Right ventricle myocardium inferior (tissue), 1 donor: ENCODE measurements around the gene GIN1. TPM values are rescaled to one million over a fixed set of nuclear protein-coding genes. Genes with fewer than 3 reads are reported as not detected.
"Not testable (repeated sequence)": the region's sequence is repeated elsewhere in the genome, so short reads cannot be mapped to it uniquely, and the experiment has no call there.

Experiments
- ATAC-seq: fragments of 200-7000 bp; cut with Tn5 transposase; one replicate; pipeline ENCODE4 v1.9.1; 2020; ENCODE audit warnings: mild to moderate bottlenecking, moderate library complexity
- DNase-seq: peaks from one replicate; pipeline ENCODE4 v3.0.0; 2021; ENCODE audit errors: missing footprints
- intact Hi-C: fragments of 100-400 bp; cut with DNase I; formaldehyde crosslinking; loops from one replicate; pipeline ENCODE4 v1.11.0; 2022
- total RNA-seq: library from RNA; stranded (reverse); fragmentation: NEBNext Ultra II Directional; extraction: Animal tissue kit (Norgen Biotek cat#: 25700); gene quantifications from one replicate; pipeline ENCODE4 v1.2.1, GENCODE V29; 2021
- donor health status: DM: no; HTN: yes; CAD: no; lungs with severe emphysema.

The GIN1 gene
- total RNA-seq, 1 donor from 2014 or later = 17.1 TPM

DNA sequence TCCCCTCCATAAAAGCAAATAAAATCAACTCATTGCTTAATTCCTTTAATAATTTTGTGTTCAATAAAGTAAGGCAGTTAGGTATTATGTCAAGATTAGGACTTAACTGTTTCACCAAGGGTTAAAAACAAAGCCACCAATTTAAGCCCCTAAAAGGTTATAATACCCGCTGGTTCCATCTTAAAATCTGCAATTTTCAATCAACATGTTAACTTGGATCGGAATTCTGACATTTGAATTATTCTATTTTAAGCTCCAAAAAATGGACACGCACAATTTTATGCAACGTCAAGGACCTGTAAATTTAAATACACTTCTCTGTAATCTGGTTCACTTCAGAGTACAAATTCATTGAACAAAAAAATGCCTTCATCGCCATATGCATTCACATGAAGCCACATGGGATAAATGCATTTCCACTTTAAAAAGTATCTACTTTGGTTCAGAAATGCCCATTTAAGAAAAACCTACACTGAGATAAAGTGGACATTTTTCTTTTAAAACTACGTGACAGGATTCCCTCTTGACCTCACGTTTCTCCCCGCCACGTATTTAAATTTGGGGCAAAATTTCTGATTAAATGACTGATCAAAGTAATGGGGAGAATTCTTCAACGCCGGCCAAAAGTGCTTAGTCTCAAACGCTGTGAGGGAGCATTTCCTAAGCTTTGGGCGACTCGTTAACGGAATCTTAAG, 721 bp downstream of the GIN1 start:
- no peak for ATAC-seq
- no peak for DNase-seq
- intact Hi-C loops = no loop called here

DNA sequence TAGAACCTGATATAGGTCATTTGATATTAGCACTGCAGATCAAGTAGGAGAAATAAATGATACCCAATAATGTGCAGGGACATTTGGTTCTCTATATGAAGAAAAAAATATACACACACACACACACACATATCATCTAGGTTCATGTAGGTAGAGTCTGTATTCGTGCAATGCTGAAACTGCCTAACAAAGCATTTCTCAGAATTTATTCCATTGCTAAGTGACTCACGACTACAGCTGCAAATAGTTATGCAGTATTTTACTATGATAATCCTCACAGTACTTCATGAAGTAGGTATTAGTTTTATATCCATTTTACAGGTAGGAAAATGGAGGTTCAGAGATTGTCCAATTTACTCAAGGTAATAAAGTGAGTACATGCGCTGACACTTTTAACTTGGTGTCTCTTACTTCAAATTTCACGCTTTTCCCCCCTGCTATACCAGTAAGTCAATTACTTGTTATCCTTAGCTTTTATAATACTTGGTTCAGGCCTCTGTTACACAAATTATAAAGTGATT, 2.4 kb downstream of the GIN1 start:
- no peak for DNase-seq
- ATAC-seq = no peak
- intact Hi-C loops = no loop called here

DNA sequence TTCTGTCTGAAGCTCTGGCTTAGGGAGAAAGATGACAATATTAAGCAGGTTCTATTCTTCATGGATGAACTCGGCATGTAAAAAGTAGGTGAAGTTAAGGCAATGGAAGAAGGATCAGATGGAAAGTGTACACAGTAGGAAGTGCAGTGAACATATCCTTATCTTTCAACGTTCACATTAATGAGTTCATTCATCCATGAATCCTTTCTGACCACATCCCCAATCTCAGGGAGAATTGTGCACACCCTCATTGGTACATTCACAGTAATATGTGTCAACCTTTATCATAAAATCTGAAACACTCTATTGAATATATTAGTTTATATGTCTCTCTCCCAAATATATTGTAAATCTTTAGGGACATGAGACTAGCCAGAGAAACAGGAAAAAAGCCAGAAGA, 5.5 kb downstream of the GIN1 start:
- no peak for ATAC-seq

DNA sequence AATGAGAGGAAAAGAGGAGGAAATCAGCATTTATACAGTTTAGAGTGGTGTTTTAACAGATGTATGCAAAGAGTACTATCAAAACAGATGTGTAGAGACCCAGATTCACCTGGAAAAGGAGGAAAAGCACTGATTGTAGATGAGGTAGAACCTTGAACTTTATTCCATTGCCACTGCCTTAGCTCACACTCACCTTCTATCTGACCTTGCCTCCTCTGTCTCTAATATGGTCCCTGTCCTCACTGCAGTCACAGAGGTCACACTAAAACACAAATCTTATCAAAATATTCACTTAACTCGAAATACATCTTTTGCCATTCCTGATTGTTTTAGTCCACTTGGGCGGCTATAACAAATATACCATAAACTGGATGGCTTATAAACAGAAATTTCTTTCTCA, 7.0 kb downstream of the GIN1 start:
- peak; percentile 50 for ATAC-seq

More for the DNA sequence above, 5.5 kb downstream of the GIN1 start:
- no peak for DNase-seq
- intact Hi-C loops = no loop called here

DNA sequence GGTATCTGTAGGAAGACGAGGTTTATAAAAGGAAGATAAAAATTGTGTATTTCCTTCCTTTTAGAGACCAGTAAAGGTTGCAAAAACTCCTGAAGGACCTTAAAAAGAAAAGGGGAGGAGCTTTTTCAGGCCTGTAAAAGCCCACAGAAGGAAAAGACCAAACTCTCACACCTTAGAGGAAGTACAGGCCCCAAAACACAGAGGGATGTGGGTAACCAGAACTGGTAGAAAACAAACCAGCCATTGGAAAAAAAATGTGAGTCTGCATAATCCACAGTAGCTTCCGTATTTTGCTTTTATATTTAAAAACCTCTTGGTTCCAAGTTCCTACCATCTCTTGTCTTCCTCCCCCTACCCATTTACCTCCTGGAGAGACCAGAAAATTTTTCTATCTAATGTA, 8.5 kb downstream of the GIN1 start:
- no peak for DNase-seq

More for the DNA sequence above, 7.0 kb downstream of the GIN1 start:
- intact Hi-C loops = no loop called here
- DNase-seq = no peak

DNA sequence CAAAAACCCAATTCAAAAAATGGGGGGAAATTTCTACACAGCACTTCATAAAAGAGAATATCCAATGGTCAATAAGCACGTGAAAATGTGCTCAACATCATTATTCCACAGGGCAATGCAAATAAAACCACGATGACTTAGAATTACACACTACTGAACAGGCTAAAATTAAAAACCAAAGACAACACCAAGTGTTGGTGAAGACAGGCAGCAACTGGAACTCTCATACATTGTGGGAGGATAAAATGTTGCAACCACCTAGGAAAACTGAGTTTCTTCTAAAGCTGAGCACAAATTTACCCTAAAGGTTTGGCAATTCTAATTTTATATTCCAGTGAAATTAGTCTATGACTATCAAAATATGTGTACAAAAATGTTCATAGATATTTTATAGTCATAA, 9.5 kb downstream of the GIN1 start:
- DNase-seq = no peak
- no peak for ATAC-seq
- intact Hi-C loops = no loop called here

More for the DNA sequence above, 8.5 kb downstream of the GIN1 start:
- ATAC-seq = no peak
- intact Hi-C loops = no loop called here

DNA sequence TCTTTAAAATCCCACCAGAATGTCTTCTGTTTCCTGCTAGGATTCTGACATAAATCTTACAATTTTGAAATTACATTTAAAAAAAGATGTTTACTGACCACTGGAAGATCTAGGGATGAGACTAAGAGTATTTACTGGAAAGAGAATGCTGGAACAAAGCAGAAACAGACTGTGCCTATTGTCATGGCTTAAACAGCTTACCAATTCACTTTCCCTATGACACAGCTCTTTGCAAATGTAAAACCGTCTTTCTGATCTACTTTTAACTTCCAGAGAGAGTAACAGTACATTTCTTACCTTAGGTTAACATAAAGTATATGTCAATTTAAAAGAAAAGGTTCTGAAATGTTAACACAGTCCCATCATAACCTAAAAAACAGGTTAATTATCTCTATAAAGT, 10.7 kb downstream of the GIN1 start:
- intact Hi-C loops = no loop called here
- ATAC-seq = no peak

DNA sequence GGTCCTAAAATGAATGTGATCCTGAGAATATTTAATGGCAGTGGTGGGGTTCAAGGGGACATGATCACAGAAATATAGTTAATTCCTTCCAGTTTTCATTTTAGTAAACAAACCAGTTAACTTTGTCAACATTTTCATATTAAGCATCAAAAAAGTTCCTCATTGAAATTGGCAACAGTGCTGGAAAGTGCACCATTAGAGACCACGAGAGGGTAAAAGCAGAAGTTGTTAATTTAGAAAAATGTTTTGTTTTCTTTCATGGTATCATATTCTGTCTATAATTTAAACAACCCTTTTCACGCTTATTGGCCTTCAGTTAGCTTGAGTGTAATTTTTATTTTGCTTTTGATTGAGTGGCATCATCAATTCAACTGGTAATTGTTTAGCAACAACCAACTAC, 11.9 kb downstream of the GIN1 start:
- DNase-seq (no peak), ATAC-seq (no peak)
- intact Hi-C loops = no loop called here

More for the DNA sequence above, 10.7 kb downstream of the GIN1 start:
- no peak for DNase-seq

DNA sequence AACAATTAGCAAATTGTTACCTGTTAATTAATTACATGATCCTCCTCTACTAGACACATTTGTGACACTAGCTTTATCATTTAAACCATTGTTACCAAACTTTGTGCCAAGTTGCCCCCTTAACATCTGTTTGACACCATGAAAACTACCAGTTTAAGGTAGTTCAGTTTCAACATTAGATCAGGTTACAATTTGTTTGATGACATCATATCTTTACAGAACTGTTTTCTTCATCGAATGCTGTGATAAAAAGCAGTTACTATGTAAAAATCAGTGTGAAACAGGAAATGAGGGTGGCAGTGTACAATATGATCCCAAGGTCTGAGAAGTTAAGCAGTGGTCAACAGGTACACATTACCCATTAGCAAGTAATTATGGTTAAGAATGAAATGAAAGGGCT, 17.7 kb downstream of the GIN1 start:
- ATAC-seq (no peak), DNase-seq (no peak)
- intact Hi-C loops = no loop called here

DNA sequence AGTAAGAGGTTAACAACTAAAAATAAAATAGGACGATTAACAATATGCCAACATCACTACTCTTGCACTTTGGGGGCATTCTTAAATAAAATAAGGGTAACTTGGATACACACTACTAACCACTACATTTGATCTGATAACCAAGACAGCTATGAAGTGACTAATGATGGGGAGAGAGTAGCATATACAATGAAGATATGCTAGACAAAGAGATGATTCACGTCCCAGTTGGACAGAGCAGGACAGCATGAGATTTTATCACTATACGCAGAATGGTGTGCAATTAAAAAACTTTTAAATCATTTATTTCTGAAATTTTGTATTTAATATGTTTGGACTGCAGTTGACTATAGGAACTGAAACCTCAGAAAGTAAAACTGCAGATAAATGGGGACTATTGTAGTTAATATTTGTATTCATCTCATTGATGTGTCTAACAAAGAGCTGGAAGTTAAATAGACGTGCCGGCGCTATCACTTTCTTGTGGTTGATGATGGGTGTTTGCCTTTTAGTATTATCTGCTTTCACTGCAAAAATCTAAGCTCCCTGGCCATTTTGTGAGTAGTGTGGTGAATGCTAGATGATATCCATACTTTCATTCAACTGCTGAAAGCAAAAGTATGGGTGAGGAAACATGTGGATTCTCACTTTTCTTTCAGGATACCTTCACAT, 18.7 kb downstream of the GIN1 start:
- intact Hi-C loops = no loop called here
- peak; percentile 30 for DNase-seq
- no peak for ATAC-seq

DNA sequence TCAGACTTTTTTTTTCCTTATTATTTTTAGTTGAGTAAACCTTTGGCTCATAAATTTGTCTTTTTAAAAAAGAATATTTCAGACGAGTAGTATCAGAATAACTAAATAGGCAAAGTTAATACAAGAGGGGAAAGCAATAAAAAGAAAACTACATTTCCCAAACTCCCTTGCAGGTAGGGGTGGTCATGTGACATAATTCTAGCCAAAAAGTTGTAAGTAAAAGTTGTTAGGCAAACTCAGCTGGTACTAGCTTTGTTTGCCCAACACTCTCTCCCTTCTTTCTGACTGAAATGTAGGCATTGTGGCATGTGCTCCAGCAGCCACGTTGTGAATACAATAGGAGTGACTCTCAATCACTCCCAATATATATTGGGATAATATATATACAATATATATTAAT, 20.9 kb downstream of the GIN1 start:
- DNase-seq = no peak
- no peak for ATAC-seq
- intact Hi-C loops = no loop called here

DNA sequence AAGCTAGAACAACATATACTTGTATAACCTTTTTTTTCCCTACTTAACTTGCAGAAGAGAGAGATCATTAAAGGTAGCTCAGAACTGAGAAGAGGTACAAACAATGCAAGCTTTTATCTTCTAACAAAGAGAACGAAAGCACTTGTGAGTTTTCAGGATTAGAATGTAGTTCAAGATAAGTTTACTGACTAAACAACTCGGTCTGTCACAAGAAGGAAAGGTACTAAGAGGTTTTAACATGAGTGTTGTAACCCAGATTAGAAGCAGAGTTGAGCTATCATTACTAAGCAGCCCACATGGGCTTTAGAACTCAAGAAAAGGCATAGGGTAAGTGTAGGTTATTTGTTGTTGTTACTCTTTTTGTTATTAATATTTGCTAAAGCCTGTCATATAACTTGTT, 25.2 kb downstream of the GIN1 start:
- DNase-seq (no peak), ATAC-seq (peak; percentile 49)
- intact Hi-C loops = no loop called here

DNA sequence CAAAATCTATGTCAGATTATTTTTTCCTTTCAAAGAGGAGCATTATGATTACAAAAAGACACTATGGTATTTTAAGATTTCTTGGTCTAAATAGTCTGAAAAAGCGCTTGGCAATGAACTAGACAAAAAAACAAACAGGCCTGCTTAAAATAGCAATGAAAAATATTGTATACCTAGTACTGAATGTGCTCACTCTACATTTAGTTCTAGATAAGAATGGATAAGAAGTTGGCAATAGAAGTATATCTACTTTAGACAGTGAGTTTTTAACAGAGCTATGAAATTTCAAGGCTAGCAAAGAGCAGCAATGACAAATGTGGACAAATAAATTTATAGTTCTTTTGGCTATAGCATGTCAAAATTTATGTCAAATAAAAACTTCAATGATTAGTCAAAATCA, 26.2 kb downstream of the GIN1 start:
- no peak for DNase-seq
- intact Hi-C loops = no loop called here
- peak; percentile 62 for ATAC-seq

DNA sequence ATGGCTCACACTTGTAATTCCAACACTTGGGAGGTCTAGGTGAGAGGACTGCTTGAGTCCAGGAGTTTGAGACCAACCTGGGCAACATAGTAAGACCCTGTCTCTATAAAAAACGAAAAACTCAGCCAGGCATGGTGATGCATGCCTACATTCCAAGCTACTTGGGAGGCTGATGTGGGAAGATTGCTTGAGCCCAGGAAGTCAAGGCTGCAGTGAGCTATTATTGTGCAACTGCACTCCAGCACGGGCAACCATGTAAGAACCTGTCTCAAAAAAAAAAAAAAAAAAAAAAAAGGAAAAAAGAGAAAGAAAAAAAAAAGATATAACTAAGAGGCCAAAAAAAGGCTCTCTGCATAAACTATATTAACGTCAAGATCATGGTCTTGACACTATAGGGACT, 27.3 kb downstream of the GIN1 start:
- ATAC-seq (no peak), DNase-seq (no peak)
- intact Hi-C loops = no loop called here

DNA sequence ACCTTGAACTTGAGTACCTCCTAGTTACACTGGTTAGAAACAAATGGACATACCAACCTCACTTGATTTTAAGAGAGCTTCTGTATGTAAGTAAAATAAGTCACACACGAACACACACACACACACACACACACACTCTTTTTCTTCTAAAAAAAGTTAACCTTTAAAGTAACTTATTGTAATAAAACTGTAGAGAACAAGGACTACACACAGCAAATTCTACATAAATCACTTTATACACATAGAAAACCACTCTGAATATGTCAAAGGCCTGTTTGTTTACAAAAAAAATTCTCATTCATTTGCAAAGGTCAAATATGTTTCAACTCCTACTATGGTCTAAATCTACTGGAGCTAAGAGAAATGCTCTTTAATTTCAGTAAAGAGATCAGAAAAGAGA, 29.1 kb downstream of the GIN1 start:
- DNase-seq = no peak
- intact Hi-C loops = no loop called here
- ATAC-seq = no peak

DNA sequence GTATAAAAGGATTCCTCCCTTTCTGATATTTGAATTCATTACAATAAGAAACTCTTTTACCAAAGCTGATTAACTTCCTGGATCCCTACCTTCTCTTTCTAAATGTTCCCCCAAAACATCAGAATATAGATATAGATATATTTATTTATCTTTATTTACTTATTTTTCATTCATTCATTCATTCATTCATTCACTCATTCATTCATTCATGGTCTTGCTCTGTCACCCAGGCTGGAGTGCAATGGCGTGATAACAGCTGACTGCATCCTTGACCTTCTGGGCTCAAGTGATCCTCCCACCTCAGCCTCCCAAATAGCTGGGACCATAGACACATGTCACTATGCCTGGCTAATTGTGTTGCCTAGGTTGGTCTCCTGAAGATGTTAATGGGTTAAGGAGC, 30.7 kb downstream of the GIN1 start:
- no peak for ATAC-seq
- no peak for DNase-seq
- intact Hi-C loops = no loop called here

DNA sequence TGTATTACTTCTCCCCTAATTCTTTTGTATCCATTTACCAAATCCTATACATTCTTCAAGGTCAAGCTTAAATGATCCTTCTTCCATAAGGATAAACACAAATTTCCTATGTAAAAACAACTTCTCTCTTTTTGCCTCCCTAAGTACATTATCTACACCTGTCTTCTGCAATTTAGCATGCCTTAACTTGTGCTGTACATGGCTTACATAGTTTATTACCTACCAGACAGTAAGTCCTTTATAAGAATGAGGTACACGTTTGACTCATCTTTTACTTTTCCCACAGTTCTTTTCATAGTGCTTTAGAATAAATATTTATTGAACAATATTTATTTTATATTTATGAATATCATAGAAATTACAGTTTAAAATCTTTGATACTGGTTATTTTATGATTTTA, 33.4 kb downstream of the GIN1 start:
- ATAC-seq (no peak), DNase-seq (no peak)

DNA sequence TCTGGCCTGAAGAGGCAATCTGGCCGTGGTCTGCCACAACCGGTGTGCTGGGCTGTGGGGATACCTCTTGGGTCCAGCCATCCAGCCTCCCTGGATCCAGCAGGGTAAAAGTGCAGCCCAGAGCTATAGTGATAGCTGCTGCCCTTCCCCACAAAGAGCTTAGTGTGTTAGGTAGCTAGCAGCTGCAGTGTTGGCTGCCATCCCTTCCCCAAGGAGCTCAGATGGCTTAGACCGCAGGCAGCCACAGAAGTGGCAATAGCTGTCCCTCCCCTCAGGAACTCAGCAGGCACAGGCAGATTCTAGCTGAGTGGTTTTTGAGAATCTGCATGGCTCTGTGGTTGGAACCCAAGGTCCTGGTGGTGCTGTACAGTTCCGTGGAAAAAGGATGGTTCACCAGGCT, 40.1 kb downstream of the GIN1 start:
- DNase-seq (no peak), ATAC-seq (no peak)
- intact Hi-C loops = no loop called here

More for the DNA sequence above, 33.4 kb downstream of the GIN1 start:
- intact Hi-C loops = no loop called here

DNA sequence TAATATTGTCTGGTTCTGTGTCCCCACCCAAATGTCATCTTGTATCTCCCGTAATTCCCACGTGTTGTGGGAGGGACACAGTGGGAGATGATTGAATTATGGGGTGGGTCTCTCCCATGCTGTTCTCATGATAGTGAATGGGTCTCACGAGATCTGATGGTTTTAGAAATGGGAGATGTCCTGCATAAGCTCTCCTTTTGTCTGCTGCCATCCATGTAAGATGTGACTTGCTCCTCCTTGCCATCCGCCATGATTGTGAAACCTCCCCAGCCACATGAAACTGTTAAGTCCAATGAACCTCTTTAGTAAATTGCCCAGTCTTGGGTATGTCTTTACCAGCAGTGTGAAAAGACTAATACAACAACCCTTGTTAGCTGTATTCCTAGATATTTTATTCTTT, 44.5 kb downstream of the GIN1 start:
- intact Hi-C loops = no loop called here

DNA sequence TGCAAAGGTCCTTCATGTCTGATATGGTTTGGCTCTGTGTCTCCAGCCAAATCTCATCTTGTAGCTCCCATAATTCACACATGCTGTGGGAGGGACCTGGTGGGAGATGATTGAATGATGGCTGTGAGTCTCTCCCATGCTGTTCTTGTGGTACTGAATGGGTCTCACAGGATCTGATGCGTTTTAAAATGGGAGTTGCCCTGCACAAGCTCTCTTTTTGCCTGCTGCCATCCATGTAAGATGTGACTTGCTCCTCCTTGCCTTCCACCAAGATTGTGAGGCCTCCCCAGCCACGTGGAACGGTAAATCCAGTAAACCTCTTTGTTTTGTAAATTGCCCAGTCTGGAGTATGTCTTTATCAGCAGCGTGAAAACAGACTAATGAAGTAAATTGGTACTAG, 46.4 kb downstream of the GIN1 start:
- DNase-seq, intact Hi-C loops, ATAC-seq: not testable (repeated sequence)

More for the DNA sequence above, 44.5 kb downstream of the GIN1 start:
- DNase-seq (no peak), ATAC-seq (no peak)
